Kidney (tissue), 14 donors: Measurements from ENCODE around the gene RBM19. TPM values are rescaled to one million over a fixed set of nuclear protein-coding genes. Genes with fewer than 3 reads are reported as not detected.
"Not testable (repeated sequence)": the region's sequence is repeated elsewhere in the genome, so short reads cannot be mapped to it uniquely, and the experiment has no call there.

ENCODE experiments used
- DNase-seq, 5 donors: peaks; one replicate each; pipeline ENCODE4 v3.0.0-alpha.2; 2013 to 2020
- FAIRE-seq: peaks from 2 replicates; lab custom pipeline; 2012; peaks lifted over from hg19 to GRCh38; lab: Jason Lieb, UNC
- H3K27ac ChIP-seq, 2 donors: one replicate each; pipeline ENCODE4 v1.7.0; 2013; ENCODE audit warnings: low read depth in 2 of 2, low read length in 2 of 2, inconsistent platforms in 1 of 2
- H3K27me3 ChIP-seq: one replicate; pipeline ENCODE4 v1.7.1; 2013; ENCODE audit warnings: low read length, inconsistent platforms; ENCODE audit not compliant: control insufficient read depth, insufficient read depth
- H3K36me3 ChIP-seq, 3 donors: one replicate each; pipeline versions ENCODE4 v1.7.0 to v1.7.1; 2013; ENCODE audit warnings: low read length in 3 of 3, control low read depth in 1 of 3, inconsistent platforms in 1 of 3; ENCODE audit not compliant: insufficient read depth in 3 of 3, control insufficient read depth in 2 of 3
- H3K4me1 ChIP-seq, 3 donors: one replicate each; pipeline versions ENCODE4 v1.7.0 to v1.7.1; 2013; ENCODE audit warnings: low read length in 3 of 3, inconsistent platforms in 1 of 3, low read depth in 1 of 3; ENCODE audit not compliant: control insufficient read depth in 2 of 3, insufficient read depth in 2 of 3
- H3K4me3 ChIP-seq, 3 donors: one replicate each; pipeline versions ENCODE4 v1.7.0 to v1.8.1; 2013; ENCODE audit warnings: low read length in 3 of 3, control low read depth in 1 of 3, inconsistent platforms in 1 of 3
- H3K9ac ChIP-seq, 3 donors: one replicate each; pipeline versions ENCODE4 v1.7.0 to v1.7.1; 2013; ENCODE audit warnings: low read length in 3 of 3, control low read depth in 1 of 3, inconsistent platforms in 1 of 3
- H3K9me3 ChIP-seq, 3 donors: one replicate each; pipeline versions ENCODE4 v1.7.0 to v1.7.1; 2013; ENCODE audit warnings: low read length in 3 of 3, control low read depth in 1 of 3, inconsistent platforms in 1 of 3; ENCODE audit not compliant: control insufficient read depth in 2 of 3, insufficient read depth in 1 of 3
- intact Hi-C: fragments of 100-400 bp; cut with DNase I; formaldehyde crosslinking; loops from one replicate; pipeline ENCODE4 v1.11.1; 2022
- polyA plus RNA-seq: library from polyadenylated mRNA; stranded (reverse); fragments of 350-450 nt; fragmentation: Illumina TruSeq; extraction: RNeasy Lipid Tissue Mini Kit (QIAGEN cat#74804); gene quantifications from one replicate; pipeline ENCODE4 v1.2.3, GENCODE V29; 2014; ENCODE audit warnings: low read depth, low replicate concordance; ENCODE audit not compliant: insufficient read depth
- total RNA-seq: library from RNA; stranded (reverse); fragmentation: NEBNext Ultra II Directional; extraction: Animal tissue kit (Norgen Biotek cat#: 25700); gene quantifications from one replicate; pipeline ENCODE4 v1.2.1, GENCODE V29; 2021
- TF ChIP-seq, protein P1 (sequence below): IDR thresholded peaks from 3 replicates; pipeline ENCODE4 v1.5.1; 2012; ENCODE audit warnings: mild to moderate bottlenecking, moderate library complexity, borderline replicate concordance; ENCODE audit not compliant: insufficient read depth; ENCODE audit errors: extremely low read depth
- donor health status: control.
- donor health status: control.
- donor health status: control.
- donor health status: control.
- donor health status: control.
- donor health status: DM: yes; HTN: yes; CAD: no.
- donor health status: Normal renal cell carcinoma (clear cell type).

The RBM19 gene
- total and polyA plus RNA-seq, 2 donors from 2014 or later, result 12.3 to 34.7 TPM

DNA sequence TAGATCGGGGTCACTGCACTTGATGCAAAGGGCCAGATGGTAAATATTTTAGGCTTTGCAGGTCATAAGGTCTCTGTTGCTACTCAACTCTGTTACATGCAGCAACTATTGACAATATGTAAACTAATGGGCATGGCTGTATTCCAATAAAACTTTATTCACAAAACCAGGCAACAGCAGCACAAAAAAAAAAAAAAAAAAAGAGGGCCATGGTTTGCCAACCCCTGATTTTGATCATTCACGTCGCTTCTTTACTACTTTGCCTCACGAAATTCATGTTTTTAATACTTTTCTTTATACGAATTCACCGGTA, 152.9 kb downstream of the RBM19 start:
- no peaks in the 10 kb centered on the region for H3K4me1 ChIP-seq
- intact Hi-C loops, result no loop called here
- no peak overlapping the region for H3K9ac ChIP-seq
- H3K27me3 ChIP-seq, result no peaks in the 10 kb centered on the region
- TF ChIP-seq, protein P1, sequence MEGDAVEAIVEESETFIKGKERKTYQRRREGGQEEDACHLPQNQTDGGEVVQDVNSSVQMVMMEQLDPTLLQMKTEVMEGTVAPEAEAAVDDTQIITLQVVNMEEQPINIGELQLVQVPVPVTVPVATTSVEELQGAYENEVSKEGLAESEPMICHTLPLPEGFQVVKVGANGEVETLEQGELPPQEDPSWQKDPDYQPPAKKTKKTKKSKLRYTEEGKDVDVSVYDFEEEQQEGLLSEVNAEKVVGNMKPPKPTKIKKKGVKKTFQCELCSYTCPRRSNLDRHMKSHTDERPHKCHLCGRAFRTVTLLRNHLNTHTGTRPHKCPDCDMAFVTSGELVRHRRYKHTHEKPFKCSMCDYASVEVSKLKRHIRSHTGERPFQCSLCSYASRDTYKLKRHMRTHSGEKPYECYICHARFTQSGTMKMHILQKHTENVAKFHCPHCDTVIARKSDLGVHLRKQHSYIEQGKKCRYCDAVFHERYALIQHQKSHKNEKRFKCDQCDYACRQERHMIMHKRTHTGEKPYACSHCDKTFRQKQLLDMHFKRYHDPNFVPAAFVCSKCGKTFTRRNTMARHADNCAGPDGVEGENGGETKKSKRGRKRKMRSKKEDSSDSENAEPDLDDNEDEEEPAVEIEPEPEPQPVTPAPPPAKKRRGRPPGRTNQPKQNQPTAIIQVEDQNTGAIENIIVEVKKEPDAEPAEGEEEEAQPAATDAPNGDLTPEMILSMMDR, result no peak
- FAIRE-seq, result no peak
- H3K27ac ChIP-seq, result no peak overlapping the region
- H3K9me3 ChIP-seq, result peaks cover 0 to 4% (median 0%) of the 10 kb centered on the region in 3 donors
- H3K36me3 ChIP-seq, result no peaks in the 10 kb centered on the region
- H3K4me3 ChIP-seq, result no peak overlapping the region
- DNase-seq, result no peak

DNA sequence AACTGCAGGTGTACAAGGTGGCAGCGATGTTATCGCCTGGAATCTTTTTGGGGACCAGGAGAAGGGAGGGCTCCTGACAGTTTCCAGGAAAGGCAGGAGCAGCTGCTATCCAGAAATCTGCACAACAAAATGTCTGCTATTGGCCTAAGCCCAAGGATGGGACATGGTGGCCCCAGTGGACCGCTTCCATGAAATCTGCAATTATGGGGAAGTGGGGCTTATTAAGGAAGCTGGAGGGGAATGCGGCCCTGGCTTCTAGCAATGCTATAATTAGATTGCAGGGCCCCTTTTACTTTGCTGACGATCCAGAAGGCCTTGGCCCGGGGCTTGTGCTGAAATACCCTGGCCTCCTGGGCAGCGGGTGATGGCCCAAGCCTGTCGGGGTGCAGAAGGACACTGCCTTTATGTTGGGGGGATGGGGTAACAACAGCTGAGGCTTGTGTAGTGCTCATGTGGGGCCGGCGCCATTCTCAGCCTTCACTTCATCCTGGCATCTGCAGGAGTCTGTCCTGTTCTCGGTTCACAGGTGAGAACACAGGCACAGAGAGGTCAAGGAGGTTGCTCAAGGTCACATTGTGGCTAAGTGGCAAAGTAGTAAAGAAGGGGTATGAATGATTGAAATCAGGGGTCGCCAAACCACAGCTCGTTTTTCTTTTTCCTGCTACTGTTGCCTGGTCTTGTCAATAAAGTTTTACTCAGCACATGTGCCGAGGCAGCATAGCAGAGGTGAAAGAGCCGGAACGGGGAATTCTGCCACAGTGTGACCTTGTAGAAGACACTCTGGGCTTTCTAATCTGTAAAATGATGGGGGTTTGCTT, 153.5 kb downstream of the RBM19 start:
- Histone ChIP-seq H3K27me3 (no peaks in the 10 kb centered on the region), H3K36me3 (no peaks in the 10 kb centered on the region), H3K9ac (no peak overlapping the region), H3K4me1 (no peaks in the 10 kb centered on the region), H3K27ac (no peak overlapping the region), H3K4me3 (no peak overlapping the region), H3K9me3 (peaks cover 0 to 4% (median 0%) of the 10 kb centered on the region in 3 donors)
- no peak for DNase-seq
- intact Hi-C loops, result no loop called here
- TF ChIP-seq, protein P1, result no peak
- FAIRE-seq, result no peak

DNA sequence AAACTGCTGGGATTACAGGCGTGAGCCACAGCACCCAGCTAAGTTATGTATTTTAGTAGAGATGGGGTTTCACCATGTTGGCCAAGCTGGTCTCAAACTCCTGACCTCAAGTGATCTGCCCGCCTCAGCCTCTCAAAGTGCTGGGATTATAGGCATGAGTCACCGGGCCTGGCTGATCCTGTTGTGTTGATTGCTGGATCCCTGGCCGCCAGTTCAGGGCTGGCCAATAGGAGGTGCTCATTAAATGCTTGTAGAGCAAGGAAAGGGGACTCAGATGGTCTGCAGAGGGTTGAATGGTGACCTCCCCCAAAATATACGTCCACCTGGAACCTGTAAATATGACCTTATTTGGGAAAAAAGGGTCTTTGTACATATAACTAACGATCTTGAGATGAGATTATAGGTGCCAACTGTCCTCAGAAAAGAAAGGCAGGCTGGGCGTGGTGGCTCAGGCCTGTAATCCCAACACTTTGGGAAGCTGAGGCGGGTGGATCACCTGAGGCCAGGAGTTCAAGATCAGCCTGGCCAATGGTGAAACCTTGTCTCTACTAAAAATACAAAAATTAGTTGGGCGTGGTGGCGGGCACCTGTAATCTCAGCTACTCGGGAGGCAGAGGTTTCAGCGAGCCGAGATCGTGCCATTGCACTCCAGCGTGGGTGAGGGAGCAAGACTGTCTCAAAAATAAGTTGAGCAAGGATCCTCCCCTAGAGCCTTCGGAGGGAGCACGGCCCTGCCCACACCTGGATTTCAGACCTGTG, 156.5 kb downstream of the RBM19 start:
- H3K27ac ChIP-seq, FAIRE-seq, H3K27me3 ChIP-seq, H3K9me3 ChIP-seq, H3K36me3 ChIP-seq, DNase-seq, intact Hi-C loops, H3K4me3 ChIP-seq, H3K4me1 ChIP-seq, H3K9ac ChIP-seq: not testable (repeated sequence)
